ENCODE results near the gene ARHGEF1. TPM values are rescaled to one million over a fixed set of nuclear protein-coding genes. Genes with fewer than 3 reads are reported as not detected.
"Not testable (repeated sequence)": the region's sequence is repeated elsewhere in the genome, so short reads cannot be mapped to it uniquely, and the experiment has no call there.

Gene ARHGEF1
- total RNA-seq, 2 donors from 2014 or later: 87.8 to 93.6 TPM

DNA sequence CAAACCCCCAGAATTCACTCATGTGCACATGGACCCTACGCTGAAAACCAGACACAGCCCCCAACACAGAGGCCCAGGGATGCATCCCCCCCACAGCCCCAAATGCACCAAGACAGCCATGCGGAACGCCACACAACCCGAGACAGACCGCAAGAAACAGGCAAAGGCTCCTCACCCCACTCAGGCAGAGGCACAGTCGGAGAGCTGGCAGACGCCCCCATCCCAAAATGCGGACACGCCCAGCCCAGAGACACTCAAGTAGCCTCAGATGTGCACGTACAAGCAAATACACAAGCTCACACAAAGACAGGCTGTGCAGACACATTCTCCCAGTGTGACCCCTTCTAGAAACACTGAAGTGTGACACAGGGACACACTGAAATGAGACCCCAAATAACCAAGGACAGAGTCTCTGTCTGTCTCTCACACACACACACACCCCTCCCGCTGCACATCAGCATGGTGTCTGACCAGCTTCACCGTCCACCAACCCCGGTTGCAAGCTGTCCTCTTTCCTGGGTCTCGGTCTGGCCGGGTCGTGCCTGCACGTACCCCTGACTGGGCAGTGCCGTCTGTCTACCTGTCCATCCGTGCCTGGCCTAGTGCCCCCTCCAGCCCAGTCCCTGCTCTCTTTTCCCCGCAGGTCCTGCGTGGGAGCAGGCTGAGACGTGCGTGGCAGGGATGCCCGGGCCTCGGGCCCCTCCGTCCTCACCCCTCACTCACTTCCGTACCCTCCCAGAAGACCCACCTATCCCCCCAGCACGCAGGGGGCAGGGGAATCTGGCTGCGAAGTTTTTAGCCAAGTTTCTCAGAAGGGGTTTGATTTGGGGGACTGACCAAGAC lies 29.1 kb downstream of the ARHGEF1 start:
- ATAC-seq (peak; percentile 12), DNase-seq (no peak)
- intact Hi-C loops (cut with DNase I, micrococcal nuclease): no loop called here

DNA sequence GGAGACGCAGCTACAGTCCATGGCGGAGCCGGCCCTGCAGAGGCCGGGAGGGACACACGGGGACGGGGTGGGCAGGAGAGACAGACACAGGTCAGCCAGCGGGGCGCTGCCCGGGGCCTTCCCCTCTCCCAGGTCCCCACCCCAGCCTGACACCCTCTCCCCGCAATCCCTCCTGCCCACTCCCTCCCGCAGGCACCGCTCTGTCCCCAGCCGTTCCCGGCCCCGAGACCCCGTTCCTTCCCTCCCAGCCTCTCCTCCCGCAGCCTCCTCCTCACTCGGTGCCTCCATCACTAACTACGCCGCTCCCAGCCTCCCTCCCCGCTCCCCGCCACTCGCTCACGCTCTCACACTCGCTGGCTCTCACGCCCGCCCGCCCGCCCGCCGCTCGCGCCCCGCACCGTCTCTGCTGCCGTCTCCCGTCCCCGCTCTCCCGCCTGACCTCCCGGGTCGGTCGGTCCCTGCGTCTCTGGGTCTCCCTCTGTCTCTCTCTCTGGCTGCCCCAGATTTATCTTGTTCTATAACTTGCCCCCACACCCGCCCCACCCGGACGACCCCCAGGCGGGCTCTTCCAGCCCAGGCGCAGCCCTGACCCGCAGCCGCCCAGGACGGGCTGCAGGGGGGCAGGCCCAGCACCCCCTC lies 30.0 kb downstream of the ARHGEF1 start:
- ATAC-seq: peak; percentile 27
- no peak for DNase-seq
- intact Hi-C loops (cut with DNase I, micrococcal nuclease): no loop called here

DNA sequence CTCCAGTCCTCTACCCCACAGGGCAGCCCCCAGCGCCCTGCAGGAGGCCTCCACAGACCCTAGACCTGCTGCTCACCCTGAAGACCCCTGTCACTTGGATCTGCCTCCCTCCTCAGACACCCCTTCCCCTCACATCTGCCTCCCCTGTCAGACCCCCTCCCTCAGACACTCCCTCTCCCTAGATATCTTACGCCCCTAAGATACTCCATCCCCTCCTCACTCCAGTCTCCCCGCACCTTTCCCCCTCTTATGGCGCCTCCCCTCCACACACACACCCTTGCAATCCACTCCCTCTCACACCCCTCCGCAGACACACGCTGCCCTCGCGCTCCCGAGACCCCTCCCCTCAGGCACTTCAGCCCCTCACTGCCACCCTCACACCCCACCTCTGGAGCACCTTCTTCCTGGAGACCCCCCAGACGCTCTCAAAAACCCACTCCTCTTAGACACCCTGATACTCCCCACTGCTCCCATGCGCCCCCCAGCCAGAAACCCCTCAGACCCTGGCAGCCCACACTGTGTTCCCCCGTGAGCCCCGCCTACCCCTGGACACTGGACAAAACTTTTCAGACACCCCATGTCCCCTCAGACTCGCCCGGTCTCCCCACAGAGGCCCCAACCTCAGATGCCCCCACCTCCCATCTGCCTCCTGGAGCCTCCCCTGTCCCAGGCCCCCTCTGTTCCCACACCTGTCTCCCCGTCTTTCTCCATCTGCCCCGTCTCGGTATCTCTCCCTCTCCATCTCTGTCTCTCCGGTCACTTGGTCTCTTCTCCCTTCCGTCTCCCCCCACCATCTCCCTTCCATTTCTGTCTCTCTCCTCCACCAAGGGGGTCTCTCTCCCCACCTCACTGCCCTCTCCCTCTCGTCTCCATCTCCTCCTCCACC lies 30.8 kb downstream of the ARHGEF1 start:
- intact Hi-C loops (cut with DNase I, micrococcal nuclease): no loop called here
- DNase-seq (no peak), ATAC-seq (no peak)

DNA sequence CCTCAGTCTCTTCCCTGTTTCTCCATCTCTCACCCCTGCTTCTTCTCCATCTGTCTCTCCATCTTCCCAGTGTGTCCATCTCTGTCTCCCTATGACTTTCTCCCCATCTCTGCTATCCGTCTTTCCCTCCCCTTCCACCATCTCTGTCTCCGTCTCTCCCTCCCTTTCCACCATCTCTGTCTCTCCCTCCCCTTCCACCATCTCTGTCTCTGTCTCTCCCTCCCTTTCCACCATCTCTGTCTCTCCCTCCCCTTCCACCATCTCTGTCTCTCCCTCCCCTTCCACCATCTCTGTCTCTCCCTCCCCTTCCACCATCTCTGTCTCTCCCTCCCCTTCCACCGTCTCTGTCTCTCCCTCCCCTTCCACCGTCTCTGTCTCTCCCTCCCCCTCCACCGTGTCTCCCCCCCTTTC lies 31.4 kb downstream of the ARHGEF1 start:
- DNase-seq; intact Hi-C loops (cut with DNase I, micrococcal nuclease); ATAC-seq: not testable (repeated sequence)

DNA sequence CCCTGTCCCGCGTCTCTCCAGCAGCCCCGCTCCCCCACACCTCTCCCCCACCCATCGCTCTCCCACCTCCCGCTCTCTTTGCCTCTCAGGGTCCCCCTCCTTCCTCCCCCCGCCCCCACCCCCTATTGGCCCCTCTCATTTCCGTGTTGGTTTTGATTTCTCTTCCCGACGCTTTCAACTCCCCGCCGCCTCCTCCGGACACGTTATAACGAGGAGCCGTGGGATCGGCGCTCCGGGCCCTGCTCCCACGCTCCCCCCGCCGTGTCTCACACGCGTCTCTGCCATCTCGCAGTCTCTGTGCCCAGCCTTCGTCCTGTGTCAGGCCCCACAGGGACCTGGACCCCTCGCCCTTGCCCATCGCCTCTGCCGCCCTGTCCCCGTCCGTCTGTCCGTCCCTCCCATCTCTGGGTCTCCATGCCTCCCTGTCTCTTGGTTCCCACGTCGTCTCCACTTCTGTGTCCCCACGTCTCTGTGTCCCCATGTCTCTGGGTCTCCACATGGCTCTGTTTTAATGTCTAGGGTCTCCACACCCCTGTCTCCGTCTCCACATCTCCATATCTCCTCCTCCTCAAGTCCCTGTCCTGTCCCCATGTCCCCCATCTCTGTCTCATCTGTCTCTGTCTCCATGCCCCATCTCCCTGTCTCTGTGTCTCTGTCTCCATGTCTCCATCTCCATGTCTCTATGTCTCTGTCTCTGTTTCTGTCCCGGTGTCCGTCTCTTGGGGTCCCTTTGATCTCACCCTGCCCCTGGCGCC lies 32.2 kb downstream of the ARHGEF1 start:
- no peak for DNase-seq
- ATAC-seq: no peak
- intact Hi-C loops (cut with DNase I, micrococcal nuclease): no loop called here

DNA sequence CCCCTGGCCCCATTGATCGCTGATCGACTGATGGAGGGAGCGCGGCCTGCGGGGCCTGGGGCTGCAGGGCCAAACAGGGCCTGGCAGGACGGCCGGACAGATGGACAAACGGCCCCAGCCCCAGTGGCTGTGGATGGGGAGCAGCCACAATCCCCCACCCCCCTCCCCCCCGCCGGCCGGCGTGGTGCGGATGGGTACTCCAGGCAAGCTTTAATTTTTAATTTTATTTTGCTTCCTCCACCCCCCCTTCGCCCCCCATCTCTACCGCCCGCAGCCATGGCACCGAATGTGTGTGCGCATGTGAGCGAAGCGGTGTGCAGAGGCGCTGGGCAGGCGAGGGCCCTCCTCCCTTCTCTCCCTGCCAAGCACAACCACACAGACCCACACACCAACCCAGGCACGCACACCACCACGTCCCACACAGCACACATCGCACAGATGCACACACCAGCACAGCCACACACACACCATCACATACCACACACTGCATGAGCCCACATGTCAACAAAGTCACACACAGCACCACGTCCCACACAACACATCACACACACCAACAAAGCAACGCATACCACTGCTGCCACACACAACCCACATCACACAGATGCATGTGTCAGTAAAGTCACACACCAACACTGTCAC lies 32.9 kb downstream of the ARHGEF1 start:
- intact Hi-C loops (cut with DNase I, micrococcal nuclease): no loop called here
- ATAC-seq (no peak), DNase-seq (no peak)

DNA sequence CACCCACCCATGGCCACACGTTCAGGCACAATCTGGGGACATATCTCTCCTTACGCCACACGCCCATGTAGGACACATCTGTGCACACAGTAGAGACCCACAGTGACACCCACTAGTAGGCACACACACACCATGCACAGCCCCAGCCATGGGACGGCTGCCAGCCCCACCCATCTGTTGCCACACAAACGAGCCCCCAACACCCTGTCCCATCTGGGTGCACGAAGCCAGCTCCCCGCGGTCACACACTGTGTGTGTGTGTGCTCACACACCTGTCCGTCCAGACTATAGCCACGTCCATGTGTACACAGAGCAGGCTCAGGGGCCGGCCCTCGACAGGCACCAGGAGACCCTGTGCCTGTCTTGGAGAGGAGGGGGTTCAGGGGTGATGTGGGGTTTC lies 34.7 kb downstream of the ARHGEF1 start:
- intact Hi-C loops (cut with DNase I, micrococcal nuclease): no loop called here
- no peak for ATAC-seq
- DNase-seq: no peak

DNA sequence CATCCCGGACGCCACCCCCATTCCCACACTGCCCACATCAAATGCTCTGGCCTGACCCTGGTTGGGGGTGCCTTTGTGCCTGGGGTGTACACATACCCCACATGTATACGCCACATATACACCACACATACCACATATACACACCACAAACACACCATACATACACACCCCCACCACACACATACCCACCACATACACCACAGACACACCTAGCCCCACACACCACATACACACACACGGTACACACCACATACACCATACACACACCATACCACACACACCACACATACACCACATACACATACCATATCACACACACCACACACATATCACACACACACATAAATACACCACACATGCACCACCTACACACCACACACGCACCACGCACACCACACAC lies 35.1 kb downstream of the ARHGEF1 start:
- no peak for DNase-seq
- no peak for ATAC-seq
- intact Hi-C loops (cut with DNase I, micrococcal nuclease): no loop called here

DNA sequence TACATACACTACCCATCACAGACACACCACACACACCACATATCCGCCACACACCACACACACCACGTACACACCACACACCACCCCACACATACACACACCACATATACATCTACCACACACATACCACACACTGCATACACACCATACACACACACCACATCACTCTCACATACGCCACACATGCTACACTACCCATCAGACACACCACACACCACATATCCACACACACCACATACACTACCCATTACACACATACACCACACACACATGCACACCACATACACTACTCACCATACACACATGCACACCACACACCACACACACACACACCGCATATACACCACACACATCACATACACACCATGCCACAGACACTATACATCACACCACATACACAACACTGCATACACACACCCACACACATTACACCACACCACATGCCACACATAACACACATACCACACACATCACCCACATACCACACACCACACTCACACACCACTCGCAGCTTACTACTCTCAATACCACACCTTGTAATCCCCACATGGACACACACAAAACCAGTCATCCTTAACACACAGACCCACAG lies 35.8 kb downstream of the ARHGEF1 start:
- intact Hi-C loops (cut with DNase I, micrococcal nuclease): no loop called here
- no peak for DNase-seq
- ATAC-seq: no peak

DNA sequence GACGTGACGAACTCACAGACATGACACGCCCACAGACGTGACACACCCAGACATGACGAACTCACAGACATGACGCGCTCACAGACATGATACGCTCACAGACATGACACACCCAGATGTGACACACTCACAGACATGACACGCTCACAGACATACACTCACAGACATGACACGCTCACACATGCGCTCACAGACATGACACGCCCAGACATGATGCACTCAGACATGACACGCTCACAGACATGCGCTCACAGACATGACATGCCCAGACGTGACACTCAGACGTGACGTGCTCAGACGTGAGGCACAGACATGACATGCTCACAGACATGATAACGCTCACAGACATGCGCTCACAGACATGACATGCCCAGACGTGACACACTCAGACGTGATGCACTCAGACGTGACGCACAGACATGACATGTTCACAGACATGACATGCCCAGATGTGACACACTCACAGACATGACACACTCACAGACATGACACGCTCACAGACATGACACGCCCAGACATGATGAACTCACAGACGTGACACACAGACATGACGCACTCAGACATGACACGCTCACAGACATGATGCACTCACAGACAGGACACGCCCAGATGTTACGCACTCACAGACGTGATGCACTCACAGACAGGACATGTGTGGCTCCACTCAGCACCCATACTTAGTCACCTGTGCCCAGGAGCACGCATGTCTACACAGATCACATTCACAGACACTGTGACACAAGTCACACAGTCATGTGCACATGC lies 37.1 kb downstream of the ARHGEF1 start:
- no peak for ATAC-seq
- no peak for DNase-seq
- intact Hi-C loops (cut with DNase I, micrococcal nuclease): no loop called here

DNA sequence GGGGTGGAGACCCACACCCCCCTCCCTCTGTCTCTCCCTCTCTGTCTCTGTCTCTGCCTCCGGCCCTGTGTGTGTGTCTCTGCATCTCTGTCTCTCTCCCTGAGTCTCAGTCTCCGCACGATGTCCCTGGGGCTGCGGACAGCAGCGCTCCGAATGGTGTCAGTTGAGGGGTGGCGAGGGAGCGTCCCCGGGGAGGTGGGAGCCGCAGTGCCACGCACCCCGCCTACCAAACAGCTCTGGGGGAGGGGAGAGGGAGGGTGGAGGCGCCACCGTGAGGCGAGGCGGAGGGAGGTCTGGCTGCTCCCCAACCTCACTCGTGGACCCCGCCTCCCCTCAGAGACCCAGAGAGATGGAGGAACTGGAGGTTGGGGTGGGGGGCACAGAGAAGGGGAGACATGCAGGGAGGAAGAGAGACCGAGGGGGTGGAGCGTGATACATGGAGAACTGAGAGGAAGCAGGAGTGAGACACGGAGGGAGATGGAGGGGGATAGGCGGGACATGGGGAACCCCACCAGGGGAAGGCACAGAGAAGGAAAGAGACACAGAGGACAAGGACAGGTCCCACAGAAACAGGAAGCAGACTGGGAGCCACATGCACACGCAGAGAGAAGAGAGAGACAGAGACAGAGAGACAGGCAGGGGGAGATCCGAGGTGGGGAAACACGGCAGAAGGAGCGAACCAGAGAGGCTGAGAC lies 38.0 kb downstream of the ARHGEF1 start:
- intact Hi-C loops (cut with DNase I, micrococcal nuclease): no loop called here
- ATAC-seq: peak; percentile 14
- no peak for DNase-seq

DNA sequence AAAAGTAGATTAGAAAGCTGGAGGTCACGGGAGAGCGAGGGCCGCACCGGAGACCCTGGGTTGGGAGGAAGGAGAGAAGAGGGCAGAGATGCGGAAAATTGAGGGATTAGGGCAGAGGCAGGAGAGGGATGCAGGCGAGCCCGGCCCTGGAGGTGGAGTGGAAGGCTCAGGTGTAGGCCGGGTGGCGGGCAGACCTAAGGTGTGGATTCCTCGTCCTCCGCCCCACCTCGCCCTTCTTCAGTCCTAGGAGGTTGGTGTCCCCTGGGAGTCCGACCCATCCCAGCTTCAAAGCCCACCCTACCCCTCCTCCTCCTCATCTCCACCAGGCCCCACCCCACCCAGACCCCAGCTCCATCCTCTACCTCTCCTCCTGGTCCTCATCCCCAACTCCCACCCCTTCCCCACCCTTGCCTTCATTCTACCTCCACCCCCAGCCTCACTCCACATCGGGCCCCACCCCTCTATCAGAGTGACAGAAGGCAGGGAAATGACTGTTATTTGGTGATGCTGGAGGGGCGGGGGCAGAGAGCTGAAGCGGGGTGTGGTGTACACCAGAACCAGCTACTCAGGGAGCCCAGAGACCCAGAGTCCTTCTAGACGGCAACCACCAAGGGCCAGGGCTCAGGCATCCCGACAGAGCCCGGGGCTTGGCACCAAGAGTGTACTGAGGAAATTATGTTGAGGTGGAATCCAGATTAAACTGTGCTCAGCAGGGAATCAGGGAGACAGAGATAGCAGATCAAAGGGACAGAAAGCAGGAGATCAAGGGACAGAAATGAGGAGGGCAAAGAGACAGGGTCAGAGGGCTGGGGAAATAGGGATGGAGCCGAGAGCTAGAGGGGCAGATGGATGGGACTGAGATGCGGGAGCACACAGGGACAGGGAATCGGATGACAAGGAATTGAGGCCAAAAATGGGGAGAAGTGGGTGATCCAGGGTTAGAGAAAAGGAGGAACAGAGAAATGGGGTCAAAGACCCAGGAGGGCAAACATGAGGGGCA lies 38.9 kb downstream of the ARHGEF1 start:
- ATAC-seq (no peak), DNase-seq (no peak)

DNA sequence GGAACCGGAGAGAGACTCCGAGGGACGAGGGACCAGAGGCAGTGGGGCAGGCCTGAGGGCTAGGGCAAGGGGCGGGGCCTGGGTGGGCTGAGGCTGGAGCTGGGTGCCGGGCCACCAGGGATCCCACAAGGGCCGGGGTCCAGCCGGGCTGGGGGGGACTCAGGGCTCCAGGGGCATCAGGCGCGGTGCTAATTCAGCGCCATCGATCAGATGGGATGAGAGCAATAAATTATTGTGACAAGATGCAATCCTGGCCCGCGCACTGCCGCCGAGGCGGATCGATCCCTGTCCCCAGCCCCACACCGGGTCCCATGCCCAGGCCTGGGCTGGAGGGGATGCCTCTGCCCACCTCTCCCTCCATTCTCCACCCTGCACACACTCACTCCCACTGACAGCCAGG lies 39.6 kb downstream of the ARHGEF1 start:
- ATAC-seq: no peak
- no peak for DNase-seq
- intact Hi-C loops (cut with DNase I, micrococcal nuclease): no loop called here

More for the DNA sequence above, 38.9 kb downstream of the ARHGEF1 start:
- intact Hi-C loops (cut with DNase I, micrococcal nuclease): no loop called here

DNA sequence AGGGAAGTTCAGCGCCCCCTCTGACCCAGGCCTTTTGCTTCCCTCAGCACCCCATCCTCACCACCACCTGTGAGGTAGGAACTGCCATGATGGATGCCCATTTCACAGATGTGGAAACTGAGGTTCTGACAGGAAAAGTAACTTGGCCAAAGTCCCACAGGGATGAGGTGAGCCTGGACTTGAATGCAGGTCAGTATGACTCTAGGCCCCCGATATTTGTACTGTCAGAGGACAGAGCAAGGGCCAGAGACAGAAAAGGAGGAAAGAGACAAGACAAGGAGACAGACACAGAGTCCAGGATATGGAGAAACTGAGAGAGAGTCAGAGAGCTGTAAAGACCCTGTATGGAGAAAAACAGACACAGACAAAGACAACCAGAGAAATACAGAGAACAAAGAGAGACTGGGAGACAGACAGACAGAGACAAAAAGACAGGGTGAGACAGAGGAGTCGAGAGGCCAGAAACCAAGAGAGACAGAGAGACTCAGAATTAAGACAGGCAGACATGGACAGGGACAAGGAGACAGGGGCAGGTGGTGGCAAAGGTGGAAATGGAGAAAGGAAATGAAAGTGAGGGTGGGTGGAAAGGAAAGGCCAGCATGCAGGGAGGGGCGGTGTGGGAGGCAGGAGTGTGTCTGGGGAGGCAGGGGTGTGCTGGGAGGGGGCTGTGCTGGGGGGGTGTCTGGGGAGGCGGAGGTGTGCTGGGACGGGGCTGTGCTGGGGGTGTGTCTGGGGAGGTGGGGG lies 40.2 kb downstream of the ARHGEF1 start:
- no peak for DNase-seq
- intact Hi-C loops (cut with DNase I, micrococcal nuclease): no loop called here
- ATAC-seq: no peak

Measured in left colon (tissue), 2 donors.